ENCODE measurements around the gene MERTK.

GRCh38 chr2:111900859-111901258 is 2.5 kb downstream of the MERTK start:
- TF ChIP-seq CTCF (IDR thresholded peaks at IDR 0.05 in 2 of 3, conservative IDR thresholded peaks at IDR 0.05 in 1 of 3; ENCODE audit: control insufficient read depth in 2 of 3, extremely low read depth in 1 of 3, insufficient read depth in 1 of 3, low read depth in 3 of 3, low read length in 3 of 3) (peak; percentile 4 to 50 (median 27); a peak in 2 of 6 replicates), POLR2A (IDR thresholded peaks at IDR 0.05; ENCODE audit: low read depth, low read length) (no peak), EZH2 (IDR thresholded peaks at IDR 0.05; ENCODE audit: borderline replicate concordance, control insufficient read depth, low read depth, low read length) (no peak), ZNF24 (IDR thresholded peaks at IDR 0.05) (no peak), USF1 (IDR thresholded peaks at IDR 0.05; ENCODE audit: borderline replicate concordance, extremely low read length, insufficient read depth, low read depth, low read length) (no peak), RUNX3 (IDR thresholded peaks at IDR 0.05; ENCODE audit: low read length) (no peak), SMC3 (IDR thresholded peaks at IDR 0.05; ENCODE audit: borderline replicate concordance, low read length) (peak; percentile 36; the same call in 1 of the 2 replicates), BRCA1 (IDR thresholded peaks at IDR 0.05; ENCODE audit: low read depth, low read length) (no peak), POU2F2 (IDR thresholded peaks at IDR 0.05; ENCODE audit: borderline replicate concordance, low read depth, low read length) (no peak), TCF7 (IDR thresholded peaks at IDR 0.05; ENCODE audit: borderline replicate concordance) (no peak), ZBTB33 (IDR thresholded peaks at IDR 0.05) (no peak), POLR2AphosphoS5 (IDR thresholded peaks at IDR 0.05; ENCODE audit: low read length) (no peak)

Measured in GM12878 (cell line).